ENCODE results near the gene PLA2G4C.

PLA2G4C gene

DNA sequence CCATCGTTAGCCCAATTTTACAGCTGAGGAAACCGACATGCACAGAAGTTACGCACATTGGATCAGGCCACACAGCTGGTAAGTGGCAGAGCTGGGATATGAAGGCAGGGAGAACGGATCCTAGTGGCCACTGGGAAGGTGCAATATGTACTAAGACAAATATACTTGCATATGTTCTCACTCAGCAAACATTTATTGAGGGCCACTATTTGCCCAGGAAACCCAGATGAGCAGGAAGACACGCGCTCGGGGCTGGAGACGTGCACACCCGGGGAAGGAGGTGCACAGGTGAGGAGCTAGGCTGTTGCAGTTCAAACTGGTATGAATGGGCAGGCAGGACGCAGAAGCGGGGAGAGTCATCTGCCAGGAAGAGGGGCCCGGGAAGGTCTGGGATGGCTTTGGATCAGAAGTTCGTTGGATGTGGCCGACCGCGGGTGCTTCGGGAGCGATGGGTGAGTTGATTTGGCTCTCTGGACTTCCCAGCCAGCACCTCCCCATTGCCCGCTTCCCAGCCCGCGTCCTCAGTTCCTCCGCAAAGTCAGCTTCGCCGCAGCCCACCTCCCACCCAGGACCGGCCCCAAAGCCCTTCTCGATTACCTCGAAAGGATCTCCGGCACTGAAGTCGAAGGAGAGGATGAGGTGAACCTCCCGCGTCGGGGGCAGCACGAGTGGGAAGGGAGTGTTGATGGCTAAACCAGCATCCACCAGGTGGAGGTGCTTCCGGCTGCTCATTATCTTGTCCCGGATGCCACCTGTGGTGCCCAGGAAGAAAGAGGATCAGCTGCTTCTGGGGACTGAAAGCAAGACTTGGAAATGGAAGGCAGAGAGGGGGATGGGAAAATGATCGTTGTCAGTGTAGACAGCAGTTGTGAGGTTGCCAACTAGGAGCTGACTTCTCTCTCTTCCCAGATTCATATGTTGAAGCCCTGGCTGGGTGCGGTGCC is 48.9 kb downstream of the PLA2G4C start:
- FAIRE-seq (no peak), DNase-seq (ENCODE audit: extremely low spot score, insufficient read length, low read depth) (no peak)

DNA sequence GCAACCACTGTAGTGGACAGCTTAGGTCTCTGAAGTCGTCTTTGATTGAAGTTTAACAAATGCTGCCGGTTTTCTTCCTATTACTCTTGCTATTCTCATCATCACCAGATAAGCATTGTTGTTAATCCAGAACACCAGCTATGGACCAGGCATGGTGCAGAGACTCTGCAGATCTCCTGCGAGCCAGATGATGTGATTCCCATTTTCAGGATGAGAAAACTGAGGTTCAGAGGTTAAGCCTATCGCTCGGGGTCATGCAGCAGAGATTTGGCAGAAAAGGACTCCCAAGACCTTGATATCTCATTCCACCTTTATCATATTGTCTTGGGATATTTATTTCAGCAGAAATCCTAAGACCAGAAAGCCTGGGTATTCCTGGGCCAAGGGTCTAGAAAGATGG is 50.2 kb downstream of the PLA2G4C start:
- FAIRE-seq (no peak), DNase-seq (ENCODE audit: extremely low spot score, insufficient read length, low read depth) (no peak)

DNA sequence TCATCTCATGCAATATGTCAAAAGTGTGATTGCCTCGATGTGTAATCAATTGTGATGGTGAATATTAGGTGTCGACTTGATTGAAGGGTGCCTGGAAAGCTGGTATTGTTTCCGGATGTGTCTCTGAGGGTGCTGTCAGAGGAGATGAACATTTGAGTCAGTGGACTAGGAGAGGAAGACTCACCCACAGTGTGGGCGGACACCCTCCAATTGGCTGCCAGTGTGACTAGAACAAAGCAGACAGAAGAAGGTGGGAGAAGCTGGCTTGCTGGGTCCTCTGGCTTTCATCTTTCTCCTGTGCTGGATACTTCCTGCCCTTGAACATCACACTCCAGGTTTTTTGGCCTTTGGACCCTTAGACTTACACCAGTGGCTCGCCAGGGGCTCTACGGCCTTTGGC is 51.3 kb downstream of the PLA2G4C start:
- no peak for DNase-seq (ENCODE audit: extremely low spot score, insufficient read length, low read depth)
- no peak for FAIRE-seq

DNA sequence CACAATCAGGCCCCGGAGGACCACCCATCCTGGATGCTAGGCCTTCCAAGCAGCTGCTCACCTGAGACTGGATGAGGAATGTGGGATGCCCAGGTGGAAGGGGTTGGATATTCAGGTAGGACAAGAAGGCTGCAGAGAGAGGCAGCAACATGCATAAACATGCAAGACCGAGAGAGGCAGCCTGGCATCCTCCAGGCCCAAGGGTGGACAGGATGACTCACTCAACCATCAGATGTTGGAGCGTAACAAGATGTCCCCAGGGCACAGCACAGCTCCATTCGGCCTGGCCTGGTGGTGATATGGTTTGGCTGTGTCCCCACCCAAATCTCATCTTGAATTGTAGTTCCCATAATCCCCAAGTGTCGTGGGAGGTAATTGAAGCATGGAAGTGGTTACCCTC is 56.8 kb downstream of the PLA2G4C start:
- FAIRE-seq = no peak
- no peak for DNase-seq (ENCODE audit: extremely low spot score, insufficient read length, low read depth)

- DNase-seq (ENCODE audit: extremely low spot score, insufficient read length, low read depth) (no peak), FAIRE-seq (no peak)
Observed at GRCh38 chr19:48053076-48053475, 57.5 kb downstream of the PLA2G4C start.

DNA sequence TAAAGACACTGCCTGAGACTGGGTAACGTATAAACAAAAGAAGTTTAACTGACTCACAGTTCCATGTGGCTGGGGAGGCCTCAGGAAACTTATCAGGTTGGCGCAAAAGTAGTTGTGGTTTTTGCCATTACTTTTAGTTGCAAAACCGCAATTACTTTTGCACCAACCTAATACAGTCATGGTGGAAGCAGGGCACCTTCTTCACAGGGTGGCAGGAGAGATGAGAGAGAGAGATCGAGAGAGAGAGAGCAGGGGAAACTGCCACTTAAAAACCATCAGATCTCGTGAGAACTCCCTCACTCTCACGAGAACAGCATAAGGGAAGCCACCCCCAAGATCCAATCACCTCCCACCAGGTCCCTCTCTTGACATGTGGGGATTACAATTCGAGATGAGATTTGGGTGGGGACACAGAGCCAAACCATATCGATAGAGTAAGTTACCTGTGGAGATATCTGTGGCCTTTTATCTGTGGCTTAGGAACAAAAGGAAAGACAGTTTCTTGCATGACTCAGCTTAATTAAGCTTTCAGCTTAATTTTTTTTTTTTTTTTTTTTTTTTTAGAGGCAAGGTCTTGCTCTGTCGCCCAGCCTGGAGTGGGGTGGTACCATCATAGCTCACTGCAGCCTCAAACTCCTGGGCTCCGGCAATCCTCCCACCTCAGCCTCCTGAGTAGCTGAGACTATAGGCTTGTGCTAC is 59.1 kb downstream of the PLA2G4C start:
- FAIRE-seq = no peak

GRCh38 chr19:48044561-48044960 is 66.1 kb downstream of the PLA2G4C start:
- DNase-seq (ENCODE audit: extremely low spot score, insufficient read length, low read depth) (no peak), FAIRE-seq (no peak)

More for the DNA sequence above, 59.1 kb downstream of the PLA2G4C start:
- no peak for DNase-seq (ENCODE audit: extremely low spot score, insufficient read length, low read depth)

DNA sequence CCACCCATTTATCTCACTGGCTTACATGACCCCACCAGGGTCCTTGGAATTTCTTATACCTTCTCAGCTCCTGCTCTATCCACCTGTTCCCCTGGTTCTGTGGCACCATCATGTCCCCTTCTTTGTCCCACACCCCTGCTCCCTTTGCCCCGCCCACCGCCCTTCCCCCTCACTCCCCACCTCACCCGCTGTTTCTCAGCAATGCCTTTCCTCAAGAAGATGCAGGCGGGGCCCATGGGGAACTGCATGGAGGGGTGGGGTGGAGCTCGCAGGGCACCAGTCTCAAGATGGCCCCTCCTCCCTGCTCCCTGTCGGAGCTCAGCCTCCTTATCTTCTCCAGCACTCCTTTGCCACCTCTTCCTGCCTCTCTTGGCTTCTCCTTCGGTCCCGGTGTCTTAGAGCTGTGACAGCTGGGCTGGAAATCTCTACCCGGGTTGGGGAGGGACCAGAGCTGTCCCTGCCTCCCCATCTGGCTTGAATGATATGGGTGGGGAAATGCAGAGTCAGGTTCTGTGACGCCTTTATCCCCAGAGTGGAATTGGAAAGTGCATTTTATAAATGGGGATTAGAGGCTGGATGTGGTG is 66.8 kb downstream of the PLA2G4C start, which contains the start of gene CABP5:
TSS of gene CABP5 (minus strand) at position 405 of the 584 bp plus-strand sequence. CDS start at position 248, 157 bp downstream.
- DNase-seq (ENCODE audit: extremely low spot score, insufficient read length, low read depth) = no peak
- FAIRE-seq = no peak

- FAIRE-seq = no peak
- no peak for DNase-seq (ENCODE audit: extremely low spot score, insufficient read length, low read depth)
Observed at GRCh38 chr19:48041877-48042580, 68.6 kb downstream of the PLA2G4C start.

DNA sequence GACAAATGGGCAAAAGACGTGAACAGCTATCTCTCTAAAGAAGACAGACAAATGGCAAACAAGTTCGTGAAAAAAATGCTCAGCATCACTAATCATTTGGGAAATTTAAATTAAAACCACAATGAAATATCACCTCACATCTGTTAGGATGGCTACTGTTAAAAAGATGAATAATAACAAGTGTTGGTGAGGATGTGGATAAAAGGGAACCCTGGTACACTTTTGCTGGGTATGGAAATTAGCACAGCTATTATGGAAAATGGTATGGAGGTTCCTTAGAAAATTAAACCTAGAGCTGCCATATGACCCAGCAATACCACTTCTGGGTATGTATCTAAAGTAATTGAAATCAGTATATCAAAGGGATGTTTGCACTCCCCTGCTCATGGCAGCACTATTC is 73.9 kb downstream of the PLA2G4C start:
- no peak for FAIRE-seq
- DNase-seq (ENCODE audit: extremely low spot score, insufficient read length, low read depth) = no peak

GRCh38 chr19:48033604-48034003 is 77.0 kb downstream of the PLA2G4C start:
- no peak for FAIRE-seq

DNA sequence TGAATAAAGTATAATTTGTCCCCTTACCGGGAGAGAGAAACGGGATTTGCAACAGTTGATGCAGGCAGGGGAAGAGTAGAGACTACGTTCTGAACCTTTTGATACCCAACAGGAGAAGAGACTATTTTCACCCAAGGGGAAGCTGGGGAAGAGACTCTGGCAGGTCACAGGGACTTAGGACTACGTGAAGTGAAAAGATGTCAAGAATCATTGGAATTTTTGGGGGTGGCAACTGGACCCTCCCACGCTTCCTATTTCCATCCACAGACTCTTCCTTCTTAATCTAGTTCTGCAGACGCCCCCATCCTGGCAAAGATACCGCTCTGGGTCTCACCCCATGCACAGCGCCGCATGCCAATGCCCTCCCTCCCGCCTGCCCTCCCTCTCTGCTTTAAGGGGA is 80.5 kb downstream of the PLA2G4C start:
- DNase-seq (ENCODE audit: extremely low spot score, insufficient read length, low read depth) (no peak), FAIRE-seq (no peak)

More at GRCh38 chr19:48033604-48034003, 77.0 kb downstream of the PLA2G4C start:
- no peak for DNase-seq (ENCODE audit: extremely low spot score, insufficient read length, low read depth)

DNA sequence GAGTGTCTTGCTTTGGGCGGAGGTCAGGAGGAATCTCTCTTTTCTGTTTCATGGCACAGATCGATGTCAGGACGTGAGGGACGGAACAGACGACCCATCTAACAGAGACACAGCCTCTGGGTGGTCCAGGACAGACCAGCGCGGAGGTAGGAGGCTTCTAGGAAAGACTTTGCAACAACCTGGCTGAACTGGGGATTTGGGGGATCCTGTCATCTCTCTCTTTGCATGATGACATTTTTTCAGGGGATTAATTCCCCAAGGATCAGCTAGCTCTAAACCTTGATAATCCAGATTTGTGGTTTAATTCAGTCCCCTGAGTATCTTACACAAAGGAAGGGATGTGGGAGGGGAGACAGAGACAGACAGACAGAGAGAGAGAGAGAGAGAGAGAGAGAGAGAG is 81.2 kb downstream of the PLA2G4C start:
- FAIRE-seq = no peak

DNA sequence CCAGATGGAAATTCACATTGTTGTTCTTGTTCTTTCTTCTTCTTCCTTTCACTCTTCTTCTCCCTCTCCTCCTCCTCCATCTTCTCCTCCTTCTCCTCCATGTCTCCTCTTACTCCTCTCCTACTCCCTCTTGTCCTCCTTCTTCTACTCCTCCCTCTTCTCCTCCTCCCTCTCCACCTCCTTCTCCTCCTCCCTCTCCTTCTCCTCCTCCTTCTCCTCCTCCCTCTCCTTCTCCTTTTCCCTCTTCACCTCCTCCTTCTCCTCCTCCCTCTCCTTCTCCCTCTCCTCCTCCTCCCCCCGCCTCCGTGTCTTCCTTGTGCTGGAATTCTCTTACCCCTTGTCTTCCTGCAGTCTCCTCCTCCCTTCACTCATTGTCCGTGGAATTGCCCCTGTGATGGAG is 85.1 kb downstream of the PLA2G4C start:
- no peak for DNase-seq (ENCODE audit: extremely low spot score, insufficient read length, low read depth)
- FAIRE-seq = no peak

More for the DNA sequence above, 81.2 kb downstream of the PLA2G4C start:
- no peak for DNase-seq (ENCODE audit: extremely low spot score, insufficient read length, low read depth)

DNA sequence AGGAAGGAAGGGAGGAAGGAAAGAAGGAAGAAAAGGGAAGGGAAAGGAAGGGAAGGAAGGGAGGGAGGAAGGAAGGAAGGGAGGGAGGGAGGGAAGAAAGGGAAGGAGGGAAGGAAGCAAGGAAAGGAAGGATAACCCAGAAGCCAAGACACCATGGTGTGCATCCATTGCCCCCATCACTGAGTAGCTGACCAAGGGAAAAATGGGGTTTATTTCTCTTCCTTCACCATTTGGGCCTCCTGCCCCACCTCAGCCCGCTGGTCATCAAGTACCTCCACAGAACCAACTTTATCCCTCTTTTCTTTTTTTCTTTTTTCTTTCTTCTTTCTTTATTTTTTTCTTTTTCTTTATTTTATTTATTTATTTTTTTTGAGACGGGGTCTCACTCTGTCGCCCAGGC is 87.1 kb downstream of the PLA2G4C start:
- FAIRE-seq (no peak), DNase-seq (ENCODE audit: extremely low spot score, insufficient read length, low read depth) (no peak)

GRCh38 chr19:48023011-48023410 is 87.6 kb downstream of the PLA2G4C start:
- DNase-seq (ENCODE audit: extremely low spot score, insufficient read length, low read depth) (no peak), FAIRE-seq (no peak)

GRCh38 chr19:48020686-48021085 is 89.9 kb downstream of the PLA2G4C start:
- FAIRE-seq (no peak), DNase-seq (ENCODE audit: extremely low spot score, insufficient read length, low read depth) (no peak)

GRCh38 chr19:48010932-48011758 is 99.5 kb downstream of the PLA2G4C start:
- no peak for DNase-seq (ENCODE audit: extremely low spot score, insufficient read length, low read depth)
- no peak for FAIRE-seq

DNA sequence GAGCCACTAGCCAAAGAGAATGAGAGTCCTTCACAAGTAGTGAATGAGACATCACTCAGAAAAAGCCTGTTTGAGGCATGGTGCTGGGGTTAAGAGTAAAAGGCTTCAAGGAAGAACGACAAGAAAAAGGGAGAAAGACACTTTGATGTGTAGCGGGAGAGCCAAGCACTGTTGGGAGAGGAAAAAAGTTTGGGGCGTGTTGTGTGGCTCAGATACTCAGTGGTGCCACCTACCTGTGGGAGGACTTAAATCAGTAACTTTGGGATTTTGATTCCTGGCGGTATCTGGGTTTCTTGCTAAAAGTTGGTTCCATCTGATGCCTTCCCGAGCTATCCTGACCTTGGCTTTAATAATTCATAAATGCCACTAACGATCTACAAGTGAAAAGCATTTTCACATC is 103.9 kb downstream of the PLA2G4C start:
- no peak for DNase-seq (ENCODE audit: extremely low spot score, insufficient read length, low read depth)
- FAIRE-seq = no peak
